Natural killer cell (primary cell): ENCODE results near the gene TNNI2. TPM values are rescaled to one million over a fixed set of nuclear protein-coding genes. Genes with fewer than 3 reads are reported as not detected.
A peak's percentile ranks its signal among the peaks of the same experiment; 100 is the strongest.

Experiments used
- ATAC-seq, 3 donors: fragments of 150-1000 bp in 2 of 3; fragments of 200-7000 bp in 1 of 3; cut with Tn5 transposase; 1 replicate in 1 of 3; 2 replicates in 2 of 3; pipeline ENCODE4 v1.10.0; 2021; ENCODE audit warnings: mild to moderate bottlenecking in 2 of 3, moderate library complexity in 2 of 3
- DNase-seq, 2 donors: peaks; one replicate each; pipeline versions ENCODE4 v3.0.0 to v3.0.0-alpha.2; 2013 to 2021; ENCODE audit warnings: mixed read lengths in 1 of 2
- H3K27ac ChIP-seq: one replicate; pipeline ENCODE4 v1.5.1; 2013; ENCODE audit warnings: mild to moderate bottlenecking, low read length
- H3K27me3 ChIP-seq: one replicate; pipeline ENCODE4 v1.6.1; 2013; ENCODE audit warnings: low read length; ENCODE audit not compliant: control insufficient read depth, insufficient read depth
- H3K36me3 ChIP-seq: one replicate; pipeline ENCODE4 v1.6.1; 2013; ENCODE audit warnings: low read length; ENCODE audit not compliant: control insufficient read depth, insufficient read depth
- H3K4me1 ChIP-seq: one replicate; pipeline ENCODE4 v1.6.1; 2013; ENCODE audit warnings: low read length; ENCODE audit not compliant: control insufficient read depth, insufficient read depth
- H3K4me3 ChIP-seq: one replicate; pipeline ENCODE4 v1.5.1; 2013; ENCODE audit warnings: low read length
- H3K9me3 ChIP-seq: one replicate; pipeline ENCODE4 v1.6.1; 2013; ENCODE audit warnings: low read length; ENCODE audit not compliant: control insufficient read depth, insufficient read depth
- H3K27ac Mint-ChIP-seq, 2 donors: one replicate each; pipeline ENCODE4 v1.8.0; 2022; ENCODE audit warnings: mild to moderate bottlenecking in 2 of 2, mixed read lengths in 2 of 2, moderate library complexity in 1 of 2
- H3K27me3 Mint-ChIP-seq, 2 donors: one replicate each; pipeline ENCODE4 v1.8.0; 2022; ENCODE audit warnings: low read depth in 2 of 2, mixed read lengths in 2 of 2
- H3K36me3 Mint-ChIP-seq: one replicate; pipeline ENCODE4 v1.8.0; 2022; ENCODE audit warnings: mixed read lengths
- H3K4me1 Mint-ChIP-seq, 2 donors: one replicate each; pipeline ENCODE4 v1.8.0; 2022; ENCODE audit warnings: mixed read lengths in 2 of 2
- H3K4me3 Mint-ChIP-seq: one replicate; pipeline ENCODE4 v1.8.0; 2022; ENCODE audit warnings: mild to moderate bottlenecking, moderate library complexity, mixed read lengths
- H3K9me3 Mint-ChIP-seq, 2 donors: one replicate each; pipeline ENCODE4 v1.8.0; 2022; ENCODE audit warnings: mixed read lengths in 2 of 2
- WGBS: methylation state at CpG from one replicate; pipeline ENCODE4 v1.1.7; 2013; ENCODE audit warnings: missing lambda C conversion rate; ENCODE audit not compliant: insufficient coverage; 5-methylcytosine and 5-hydroxymethylcytosine counted together
- intact Hi-C: fragments of 100-400 bp; cut with micrococcal nuclease; formaldehyde crosslinking; loops from one replicate; pipeline ENCODE4 v1.14.2; 2022
- total RNA-seq, 4 donors: library from RNA; stranded (reverse); fragments of 120-200 nt in 1 of 4; gene quantifications; one replicate each; pipeline versions ENCODE4 v1.2.3 to v1.2.4, GENCODE V29; 2013 to 2022
- TF ChIP-seq, protein P1 (sequence below): fragments of 200-600 bp; IDR thresholded peaks from one replicate; pipeline ENCODE4 v1.8.0; 2022; ENCODE audit warnings: antibody characterized with exemption

TNNI2 gene
- total RNA-seq, 3 donors from 2014 or later (not counting 1 experiment from before 2014, with no cell fraction given): 1.2 to 5.4 (median 3.6) TPM

DNA sequence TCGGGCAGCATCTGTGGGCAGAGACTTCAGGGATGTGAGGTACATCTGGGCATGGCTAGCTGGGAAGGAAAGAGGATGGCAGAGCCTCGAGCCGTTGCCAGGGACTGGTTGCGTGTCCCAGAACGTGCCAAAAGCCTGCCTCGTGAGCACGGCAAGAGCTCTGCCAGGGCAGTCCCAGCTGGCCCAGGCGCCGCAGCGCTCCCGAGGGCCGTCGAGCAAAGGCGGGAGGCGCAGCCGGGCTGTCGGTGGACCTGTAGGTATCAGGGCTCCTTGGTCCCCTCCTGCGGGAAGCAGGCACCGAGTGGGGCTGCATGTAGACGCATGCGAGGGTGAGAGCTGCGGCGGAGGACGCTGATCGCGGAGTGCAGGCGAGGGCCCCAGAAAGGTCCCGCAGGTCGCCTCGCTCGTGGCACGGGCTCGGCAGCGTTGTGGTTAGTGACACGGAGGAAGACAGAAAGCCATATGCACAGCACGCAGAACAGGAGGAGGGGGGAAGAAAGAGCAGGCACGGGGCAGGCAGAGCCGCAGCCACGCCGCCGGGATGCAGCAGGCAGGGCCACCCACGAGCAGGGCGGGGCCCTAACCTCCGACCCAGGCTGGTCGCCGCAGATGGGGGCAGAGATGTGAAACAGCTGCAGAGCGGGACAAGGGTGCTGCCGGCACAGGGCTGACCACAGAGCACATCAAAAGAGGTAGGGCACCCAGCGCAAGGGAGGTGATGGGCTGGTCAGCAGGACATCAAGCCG lies 32.1 kb downstream of the TNNI2 start:
- Histone ChIP-seq H3K4me3 (peak overlapping the region; percentile 13), H3K4me1 (peaks cover 94% of the 10 kb centered on the region), H3K9me3 (no peaks in the 10 kb centered on the region), H3K36me3 (peaks cover 10% of the 10 kb centered on the region), H3K27me3 (no peaks in the 10 kb centered on the region), H3K27ac (peak overlapping the region; percentile 48)
- H3K4me1 Mint-ChIP-seq: peaks cover 48 to 71% of the 10 kb centered on the region in 2 donors
- H3K27me3 Mint-ChIP-seq: no peaks in the 10 kb centered on the region
- 44% methylated on average over 50 of the region's 50 CpGs for WGBS
- peak in 1 of 2 donors; percentile 80 for DNase-seq
- H3K4me3 Mint-ChIP-seq: peak overlapping the region; percentile 93
- ATAC-seq: peak; percentile 68 to 76 (median 74)
- intact Hi-C loops: loop anchor here (2.0 kb wide), 1 partner anchor 18 kb away; the partner anchor contains the start of gene LSP1
- TF ChIP-seq, protein P1, sequence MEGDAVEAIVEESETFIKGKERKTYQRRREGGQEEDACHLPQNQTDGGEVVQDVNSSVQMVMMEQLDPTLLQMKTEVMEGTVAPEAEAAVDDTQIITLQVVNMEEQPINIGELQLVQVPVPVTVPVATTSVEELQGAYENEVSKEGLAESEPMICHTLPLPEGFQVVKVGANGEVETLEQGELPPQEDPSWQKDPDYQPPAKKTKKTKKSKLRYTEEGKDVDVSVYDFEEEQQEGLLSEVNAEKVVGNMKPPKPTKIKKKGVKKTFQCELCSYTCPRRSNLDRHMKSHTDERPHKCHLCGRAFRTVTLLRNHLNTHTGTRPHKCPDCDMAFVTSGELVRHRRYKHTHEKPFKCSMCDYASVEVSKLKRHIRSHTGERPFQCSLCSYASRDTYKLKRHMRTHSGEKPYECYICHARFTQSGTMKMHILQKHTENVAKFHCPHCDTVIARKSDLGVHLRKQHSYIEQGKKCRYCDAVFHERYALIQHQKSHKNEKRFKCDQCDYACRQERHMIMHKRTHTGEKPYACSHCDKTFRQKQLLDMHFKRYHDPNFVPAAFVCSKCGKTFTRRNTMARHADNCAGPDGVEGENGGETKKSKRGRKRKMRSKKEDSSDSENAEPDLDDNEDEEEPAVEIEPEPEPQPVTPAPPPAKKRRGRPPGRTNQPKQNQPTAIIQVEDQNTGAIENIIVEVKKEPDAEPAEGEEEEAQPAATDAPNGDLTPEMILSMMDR: no peak
- H3K36me3 Mint-ChIP-seq: no peaks in the 10 kb centered on the region
- H3K9me3 Mint-ChIP-seq: no peaks in the 10 kb centered on the region
- peak overlapping the region; percentile 82 to 88 for H3K27ac Mint-ChIP-seq

DNA sequence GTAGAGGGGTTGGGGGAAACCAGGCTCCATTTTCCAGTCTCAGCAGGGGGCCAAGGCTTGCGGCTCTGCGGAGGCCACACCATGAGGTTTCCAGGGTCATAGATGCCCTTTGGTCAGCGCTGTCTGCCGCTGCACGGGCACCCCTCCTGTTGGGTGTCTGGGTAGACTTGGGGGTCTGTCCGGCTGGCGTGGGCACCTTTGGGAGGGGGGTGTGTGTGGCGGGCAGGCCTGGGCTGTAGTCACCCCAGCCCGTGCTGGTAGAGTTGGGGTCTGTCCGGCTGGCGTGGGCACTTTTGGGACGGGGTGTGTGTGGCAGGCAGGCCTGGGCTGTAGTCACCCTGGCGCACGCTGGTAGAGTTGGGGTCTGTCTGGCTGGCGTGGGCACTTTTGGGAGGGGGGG lies 32.8 kb downstream of the TNNI2 start:
- WGBS: 90% methylated on average over 15 of the region's 15 CpGs
- Histone ChIP-seq H3K9me3 (no peaks in the 10 kb centered on the region), H3K4me1 (peaks cover 95% of the 10 kb centered on the region), H3K27me3 (no peaks in the 10 kb centered on the region), H3K36me3 (peaks cover 12% of the 10 kb centered on the region), H3K27ac (peak overlapping the region; percentile 48), H3K4me3 (no peak overlapping the region)
- H3K27ac Mint-ChIP-seq: peak overlapping the region; percentile 82 to 88
- H3K27me3 Mint-ChIP-seq: no peaks in the 10 kb centered on the region
- H3K4me3 Mint-ChIP-seq: peak overlapping the region; percentile 93
- intact Hi-C loops: loop anchor here (2.0 kb wide), 1 partner anchor 19 kb away; the partner anchor contains the start of gene LSP1
- no peaks in the 10 kb centered on the region for H3K36me3 Mint-ChIP-seq
- no peaks in the 10 kb centered on the region for H3K9me3 Mint-ChIP-seq
- no peak for ATAC-seq
- no peak for DNase-seq
- TF ChIP-seq, protein P1: no peak
- peaks cover 48 to 77% of the 10 kb centered on the region in 2 donors for H3K4me1 Mint-ChIP-seq

DNA sequence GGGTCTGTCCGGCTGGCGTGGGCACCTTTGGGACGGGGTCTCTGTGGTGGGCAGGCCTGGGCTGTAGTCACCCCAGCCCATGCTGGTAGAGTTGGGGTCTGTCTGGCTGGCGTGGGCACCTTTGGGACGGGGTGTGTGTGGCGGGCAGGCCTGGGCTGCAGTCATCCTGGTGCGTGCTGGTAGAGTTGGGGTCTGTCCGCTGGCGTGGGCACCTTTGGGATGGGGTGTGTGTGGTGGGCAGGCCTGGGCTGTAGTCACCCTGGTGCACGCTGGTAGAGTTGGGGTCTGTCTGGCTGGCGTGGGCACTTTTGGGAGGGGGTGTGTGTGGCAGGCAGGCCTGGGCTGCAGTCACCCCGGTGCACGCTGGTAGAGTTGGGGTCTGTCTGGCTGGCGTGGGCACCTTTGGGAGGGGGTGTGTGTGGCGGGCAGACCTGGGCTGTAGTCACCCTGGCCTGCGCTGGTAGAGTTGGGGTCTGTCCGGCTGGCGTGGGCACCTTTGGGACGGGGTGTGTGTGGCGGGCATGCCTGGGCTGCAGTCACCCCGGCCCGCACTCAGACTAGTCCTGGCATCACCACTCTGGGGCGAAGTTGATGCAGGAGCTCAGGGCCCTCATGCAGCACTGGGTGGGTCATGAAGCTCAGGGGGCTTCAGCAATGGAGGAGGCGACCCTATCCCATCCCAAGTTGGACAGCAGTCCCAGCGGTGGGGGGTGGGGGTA lies 33.6 kb downstream of the TNNI2 start:
- ATAC-seq: no peak
- H3K27me3 ChIP-seq: no peaks in the 10 kb centered on the region
- Mint-ChIP-seq H3K4me3 (peak overlapping the region; percentile 93), H3K36me3 (no peaks in the 10 kb centered on the region), H3K4me1 (peaks cover 50 to 80% of the 10 kb centered on the region in 2 donors), H3K27me3 (no peaks in the 10 kb centered on the region), H3K27ac (peak overlapping the region; percentile 82 to 88), H3K9me3 (no peaks in the 10 kb centered on the region)
- 86% methylated on average over 24 of the region's 25 CpGs for WGBS
- H3K9me3 ChIP-seq: no peaks in the 10 kb centered on the region
- H3K27ac ChIP-seq: no peak overlapping the region
- peaks cover 94% of the 10 kb centered on the region for H3K4me1 ChIP-seq
- TF ChIP-seq, protein P1: no peak
- no peak overlapping the region for H3K4me3 ChIP-seq
- DNase-seq: no peak
- H3K36me3 ChIP-seq: peaks cover 9% of the 10 kb centered on the region
- intact Hi-C loops: no loop called here
